ENCODE data around the gene WFDC2. TPM values are rescaled to one million over a fixed set of nuclear protein-coding genes. Genes with fewer than 3 reads are reported as not detected.

WFDC2 gene
- polyA plus RNA-seq, 2 of the 4 experiments (the other 2 are of a cell fraction): not detected

- ChIA-PET POLR2A (no interaction called here), CTCF (interaction anchor here (0.6 to 1.3 kb wide), 3 partner anchors 9 to 153 kb away, joined by 3 to 4 read pairs (median 3); no protein-coding TSS in a partner anchor)
- no peaks in the 10 kb centered on the region for H3K9me3 ChIP-seq
- H3K4me3 ChIP-seq: no peak overlapping the region
- ATAC-seq (no peak), FAIRE-seq (no peak), DNase-seq (ENCODE audit: low read depth in 1 of 2, low spot score in 1 of 2) (no peak)
- no peaks in the 10 kb centered on the region for H3K4me1 ChIP-seq
- 58% methylated on average over 4 of the region's 4 CpGs for WGBS (ENCODE audit: missing lambda C conversion rate)
- H3K27ac ChIP-seq: no peak overlapping the region
- H3K4me2 ChIP-seq: no peak overlapping the region
- no peak for TF ChIP-seq HOXB13 (CRISPR knock-in tag; IDR thresholded peaks at IDR 0.05; ENCODE audit: low read depth)
- TF ChIP-seq FOXS1 (CRISPR knock-in tag; IDR thresholded peaks at IDR 0.05): no peak
- TF ChIP-seq FOSL2 (IDR thresholded peaks at IDR 0.05): no peak
- no peak for TF ChIP-seq FOSL2 (CRISPR knock-in tag; IDR thresholded peaks at IDR 0.05)
- no peak for TF ChIP-seq KDM1A (IDR thresholded peaks at IDR 0.05; ENCODE audit: low read depth)
- TF ChIP-seq HDAC2 (IDR thresholded peaks at IDR 0.05): no peak
- TF ChIP-seq REST (IDR thresholded peaks at IDR 0.05): no peak
- TF ChIP-seq ELK1 (IDR thresholded peaks at IDR 0.05; ENCODE audit: low read depth, low read length): no peak
- TF ChIP-seq CBX2 (IDR thresholded peaks at IDR 0.05; ENCODE audit: borderline replicate concordance, low read depth): no peak
- TF ChIP-seq JUN (IDR thresholded peaks at IDR 0.05): no peak
- no peak for TF ChIP-seq EHMT2 (IDR thresholded peaks at IDR 0.05; ENCODE audit: low read depth)
- TF ChIP-seq SMC3 (IDR thresholded peaks at IDR 0.05): no peak
- no peak for TF ChIP-seq JUNB (IDR thresholded peaks at IDR 0.05)
- TF ChIP-seq NR3C1 (IDR thresholded peaks at IDR 0.05): no peak
- no peak for TF ChIP-seq SREBF2 (IDR thresholded peaks at IDR 0.05)
- TF ChIP-seq CTCF (IDR thresholded peaks at IDR 0.05): no peak
- TF ChIP-seq CHD4 (IDR thresholded peaks at IDR 0.05; ENCODE audit: borderline replicate concordance): no peak
- TF ChIP-seq POLR2A (IDR thresholded peaks at IDR 0.05; ENCODE audit: low read length): no peak
- TF ChIP-seq BHLHE40 (IDR thresholded peaks at IDR 0.05; ENCODE audit: low read depth, low read length): no peak
- no peak for TF ChIP-seq NFE2L2 (conservative IDR thresholded peaks at IDR 0.05; ENCODE audit: low read length)
- no peak for TF ChIP-seq CHD2 (IDR thresholded peaks at IDR 0.05; ENCODE audit: low read length, partially characterized antibody)
Measured at GRCh38 chr20:45527294-45527693, 57.7 kb downstream of the WFDC2 start.

Small RNA genes lying within 50 kb of the gene (small RNA-seq; reads per million reads assigned to genes)
- gene MIR6812: 0 reads per million in 6 experiments

Other genes with a start within 250 kb of the WFDC2 start
- gene SEMG2, start 248.4 kb upstream of the WFDC2 start, polyA plus RNA-seq (2011; rRNA removed): not detected in 2 replicates
- gene SEMG2, start 248.4 kb upstream of the WFDC2 start, polyA plus RNA-seq (2017; fragmentation: RNase III; extraction: RNeasy Plus Mini Kit Qiagen cat#74134 plus additional on column Dnase treatment): not detected in 3 replicates
- gene SLPI, start 215.2 kb upstream of the WFDC2 start, polyA plus RNA-seq (2011; rRNA removed): 27.0 and 59.1 TPM in 2 replicates
- gene SLPI, start 215.2 kb upstream of the WFDC2 start, polyA plus RNA-seq (2017; fragmentation: RNase III; extraction: RNeasy Plus Mini Kit Qiagen cat#74134 plus additional on column Dnase treatment): 3.7 to 4.5 TPM (median 3.7 TPM) in 3 replicates
- not detected in 2 replicates for gene RBPJL, start 162.9 kb upstream of the WFDC2 start, polyA plus RNA-seq (2011; rRNA removed)
- gene RBPJL, start 162.9 kb upstream of the WFDC2 start, polyA plus RNA-seq (2017; fragmentation: RNase III; extraction: RNeasy Plus Mini Kit Qiagen cat#74134 plus additional on column Dnase treatment): not detected in 3 replicates
- gene MATN4, start 161.5 kb upstream of the WFDC2 start, polyA plus RNA-seq (2011; rRNA removed): 0.04 TPM in 1 of 2 replicates, not detected in the other
- 0.05 to 0.08 TPM (median 0.05 TPM) in 3 replicates for gene MATN4, start 161.5 kb upstream of the WFDC2 start, polyA plus RNA-seq (2017; fragmentation: RNase III; extraction: RNeasy Plus Mini Kit Qiagen cat#74134 plus additional on column Dnase treatment)
- 27.4 and 29.0 TPM in 2 replicates for gene SDC4, start 121.3 kb upstream of the WFDC2 start, polyA plus RNA-seq (2011; rRNA removed)
- gene SDC4, start 121.3 kb upstream of the WFDC2 start, polyA plus RNA-seq (2017; fragmentation: RNase III; extraction: RNeasy Plus Mini Kit Qiagen cat#74134 plus additional on column Dnase treatment): 35.6 to 40.2 TPM (median 39.2 TPM) in 3 replicates
- 27.6 and 30.5 TPM in 2 replicates for gene SYS1, start 106.6 kb upstream of the WFDC2 start, polyA plus RNA-seq (2011; rRNA removed)
- gene SYS1, start 106.6 kb upstream of the WFDC2 start, polyA plus RNA-seq (2017; fragmentation: RNase III; extraction: RNeasy Plus Mini Kit Qiagen cat#74134 plus additional on column Dnase treatment): 20.2 to 20.5 TPM (median 20.2 TPM) in 3 replicates
- gene TP53TG5, start 91.4 kb upstream of the WFDC2 start, polyA plus RNA-seq (2011; rRNA removed): not detected in 2 replicates
- not detected in 3 replicates for gene TP53TG5, start 91.4 kb upstream of the WFDC2 start, polyA plus RNA-seq (2017; fragmentation: RNase III; extraction: RNeasy Plus Mini Kit Qiagen cat#74134 plus additional on column Dnase treatment)
- 20.9 and 31.1 TPM in 2 replicates for gene DBNDD2, start 61.5 kb upstream of the WFDC2 start, polyA plus RNA-seq (2011; rRNA removed)
- gene DBNDD2, start 61.5 kb upstream of the WFDC2 start, polyA plus RNA-seq (2017; fragmentation: RNase III; extraction: RNeasy Plus Mini Kit Qiagen cat#74134 plus additional on column Dnase treatment): 6.2 to 6.5 TPM (median 6.3 TPM) in 3 replicates
- gene PIGT, start 53.6 kb upstream of the WFDC2 start, polyA plus RNA-seq (2011; rRNA removed): 60.3 and 79.6 TPM in 2 replicates
- 62.0 to 71.8 TPM (median 66.2 TPM) in 3 replicates for gene PIGT, start 53.6 kb upstream of the WFDC2 start, polyA plus RNA-seq (2017; fragmentation: RNase III; extraction: RNeasy Plus Mini Kit Qiagen cat#74134 plus additional on column Dnase treatment)
- gene SPINT3, start 45.9 kb downstream of the WFDC2 start, polyA plus RNA-seq (2011; rRNA removed): not detected in 2 replicates
- gene SPINT3, start 45.9 kb downstream of the WFDC2 start, polyA plus RNA-seq (2017; fragmentation: RNase III; extraction: RNeasy Plus Mini Kit Qiagen cat#74134 plus additional on column Dnase treatment): not detected in 3 replicates
- gene WFDC6, start 69.7 kb downstream of the WFDC2 start, polyA plus RNA-seq (2011; rRNA removed): not detected in 2 replicates
- not detected in 3 replicates for gene WFDC6, start 69.7 kb downstream of the WFDC2 start, polyA plus RNA-seq (2017; fragmentation: RNase III; extraction: RNeasy Plus Mini Kit Qiagen cat#74134 plus additional on column Dnase treatment)
- gene EPPIN, start 77.6 kb downstream of the WFDC2 start, polyA plus RNA-seq (2011; rRNA removed): not detected in 2 replicates
- not detected in 3 replicates for gene EPPIN, start 77.6 kb downstream of the WFDC2 start, polyA plus RNA-seq (2017; fragmentation: RNase III; extraction: RNeasy Plus Mini Kit Qiagen cat#74134 plus additional on column Dnase treatment)
- gene WFDC8, start 109.5 kb downstream of the WFDC2 start, polyA plus RNA-seq (2011; rRNA removed): not detected in 2 replicates
- gene WFDC8, start 109.5 kb downstream of the WFDC2 start, polyA plus RNA-seq (2017; fragmentation: RNase III; extraction: RNeasy Plus Mini Kit Qiagen cat#74134 plus additional on column Dnase treatment): not detected in 3 replicates
- not detected in 2 replicates for gene WFDC10A, start 160.0 kb downstream of the WFDC2 start, polyA plus RNA-seq (2011; rRNA removed)
- not detected in 3 replicates for gene WFDC10A, start 160.0 kb downstream of the WFDC2 start, polyA plus RNA-seq (2017; fragmentation: RNase III; extraction: RNeasy Plus Mini Kit Qiagen cat#74134 plus additional on column Dnase treatment)
- not detected in 2 replicates for gene WFDC9, start 161.5 kb downstream of the WFDC2 start, polyA plus RNA-seq (2011; rRNA removed)
- not detected in 3 replicates for gene WFDC9, start 161.5 kb downstream of the WFDC2 start, polyA plus RNA-seq (2017; fragmentation: RNase III; extraction: RNeasy Plus Mini Kit Qiagen cat#74134 plus additional on column Dnase treatment)
- gene WFDC11, start 200.5 kb downstream of the WFDC2 start, polyA plus RNA-seq (2011; rRNA removed): not detected in 2 replicates
- gene WFDC11, start 200.5 kb downstream of the WFDC2 start, polyA plus RNA-seq (2017; fragmentation: RNase III; extraction: RNeasy Plus Mini Kit Qiagen cat#74134 plus additional on column Dnase treatment): not detected in 3 replicates
- not detected in 2 replicates for gene WFDC13, start 232.3 kb downstream of the WFDC2 start, polyA plus RNA-seq (2011; rRNA removed)
- gene WFDC13, start 232.3 kb downstream of the WFDC2 start, polyA plus RNA-seq (2017; fragmentation: RNase III; extraction: RNeasy Plus Mini Kit Qiagen cat#74134 plus additional on column Dnase treatment): not detected in 3 replicates
- gene WFDC10B, start 235.3 kb downstream of the WFDC2 start, polyA plus RNA-seq (2011; rRNA removed): not detected in 2 replicates
- not detected in 3 replicates for gene WFDC10B, start 235.3 kb downstream of the WFDC2 start, polyA plus RNA-seq (2017; fragmentation: RNase III; extraction: RNeasy Plus Mini Kit Qiagen cat#74134 plus additional on column Dnase treatment)

All from A549 (cell line).